ENCODE measurements around the gene FPGS.
A peak's percentile ranks its signal among the peaks of the same experiment; 100 is the strongest.

Gene FPGS

GRCh38 chr9:127862075-127863011, 59.7 kb downstream of the FPGS start:
- DNase-seq = peak; percentile 48

- DNase-seq = no peak
These were observed 60.5 kb downstream of the FPGS start for GRCh38 chr9:127863191-127863621.

Data from activated T-cell treated with anti-CD3 and anti-CD28 coated beads, Interleukin-2, amount 50 U/mL, for 1 hour (primary cell).